Gastroesophageal sphincter (tissue), 3 donors: ENCODE results near the gene MYDGF.

Experiments
- CTCF ChIP-seq, 4 experiments: fragments of 200-600 bp in 2 of 4; fragments of 450-650 bp in 2 of 4; sonication (generic) in 1 of 4; IDR thresholded peaks; one replicate each; pipeline ENCODE4 v1.5.1; 2017 to 2019; ENCODE audit warnings: antibody characterized with exemption in 4 of 4, mild to moderate bottlenecking in 2 of 4, moderate library complexity in 2 of 4
- EP300 ChIP-seq: sonication (generic); formaldehyde crosslinking; IDR thresholded peaks from one replicate; pipeline ENCODE4 v1.6.1; 2017; ENCODE audit warnings: antibody characterized with exemption, mild to moderate bottlenecking
- POLR2A ChIP-seq, 2 donors: fragments of 450-650 bp; IDR thresholded peaks; one replicate each; pipeline ENCODE4 v1.6.1; 2017; ENCODE audit warnings: antibody characterized with exemption in 2 of 2, mild to moderate bottlenecking in 2 of 2, moderate library complexity in 1 of 2

GRCh38 chr19:4673216-4673615, 3.1 kb upstream of the MYDGF start:
- TF ChIP-seq CTCF (IDR thresholded peaks at IDR 0.05), result no peak
- no peak for TF ChIP-seq POLR2A (IDR thresholded peaks at IDR 0.05)
- no peak for TF ChIP-seq EP300
